H9 (cell line): ENCODE data around the gene FBXL7. TPM values are rescaled to one million over a fixed set of nuclear protein-coding genes. Genes with fewer than 3 reads are reported as not detected.

ENCODE experiments used
- DNase-seq: peaks from one replicate; pipeline ENCODE4 v3.0.0-alpha.2; 2017
- H2AFZ ChIP-seq: one replicate; pipeline ENCODE4 v1.6.1; 2013; ENCODE audit warnings: mild to moderate bottlenecking, low read length, control low read depth, moderate library complexity
- H2AK5ac ChIP-seq: 2 replicates; pipeline ENCODE4 v1.6.1; 2013; ENCODE audit warnings: low read length, control low read depth, mixed read lengths; ENCODE audit not compliant: insufficient read length
- H2BK120ac ChIP-seq: one replicate; pipeline ENCODE4 v1.6.1; 2013; ENCODE audit warnings: low read depth, mild to moderate bottlenecking, low read length, control low read depth, inconsistent platforms; ENCODE audit not compliant: poor library complexity, severe bottlenecking
- H2BK12ac ChIP-seq: 2 replicates; pipeline ENCODE4 v1.6.1; 2013; ENCODE audit warnings: low read length, control low read depth, mixed read lengths, low read depth; ENCODE audit not compliant: insufficient read length
- H2BK15ac ChIP-seq: 2 replicates; pipeline ENCODE4 v1.6.1; 2013; ENCODE audit warnings: low read depth, low read length, control low read depth
- H2BK20ac ChIP-seq: one replicate; pipeline ENCODE4 v1.6.1; 2013; ENCODE audit warnings: low read depth, mild to moderate bottlenecking, low read length, control low read depth, inconsistent platforms; ENCODE audit not compliant: poor library complexity, severe bottlenecking
- H2BK5ac ChIP-seq: 2 replicates; pipeline ENCODE4 v1.6.1; 2013; ENCODE audit warnings: low read length, control low read depth, mixed read lengths; ENCODE audit not compliant: insufficient read length
- H3K14ac ChIP-seq: 2 replicates; pipeline ENCODE4 v1.6.1; 2013; ENCODE audit warnings: low read length, control low read depth; ENCODE audit not compliant: insufficient read depth
- H3K18ac ChIP-seq: 2 replicates; pipeline ENCODE4 v1.6.1; 2013; ENCODE audit warnings: low read depth, mild to moderate bottlenecking, mixed read lengths, low read length, control low read depth; ENCODE audit not compliant: insufficient read length
- H3K23ac ChIP-seq: 2 replicates; pipeline ENCODE4 v1.6.1; 2013; ENCODE audit warnings: low read length, control low read depth, mixed read lengths, low read depth; ENCODE audit not compliant: insufficient read length
- H3K23me2 ChIP-seq: 2 replicates; pipeline ENCODE4 v1.6.1; 2013; ENCODE audit warnings: low read depth, mild to moderate bottlenecking, mixed read lengths, low read length, control low read depth; ENCODE audit not compliant: insufficient read length, poor library complexity, severe bottlenecking
- H3K27ac ChIP-seq: 2 replicates; pipeline ENCODE4 v1.5.1; 2013; ENCODE audit warnings: low read length, control low read depth, mixed read lengths, low read depth; ENCODE audit not compliant: insufficient read length
- H3K27me3 ChIP-seq: 2 replicates; pipeline ENCODE4 v1.6.1; 2013; ENCODE audit warnings: low read length, control low read depth, inconsistent platforms; ENCODE audit not compliant: insufficient read depth
- H3K4ac ChIP-seq: 2 replicates; pipeline ENCODE4 v1.6.1; 2013; ENCODE audit warnings: low read depth, mild to moderate bottlenecking, control low read depth, inconsistent platforms, low read length, moderate library complexity
- H3K4me1 ChIP-seq: 2 replicates; pipeline ENCODE4 v1.6.1; 2013; ENCODE audit warnings: low read length, control low read depth, inconsistent platforms; ENCODE audit not compliant: insufficient read depth
- H3K4me2 ChIP-seq: 2 replicates; pipeline ENCODE4 v1.6.1; 2013; ENCODE audit warnings: low read length, control low read depth, mixed read lengths; ENCODE audit not compliant: insufficient read length, insufficient read depth
- H3K56ac ChIP-seq: 2 replicates; pipeline ENCODE4 v1.6.1; 2013; ENCODE audit warnings: low read depth, mild to moderate bottlenecking, mixed read lengths, low read length, control low read depth; ENCODE audit not compliant: insufficient read length
- H3K79me1 ChIP-seq: 2 replicates; pipeline ENCODE4 v1.6.1; 2013; ENCODE audit warnings: low read depth, mild to moderate bottlenecking, moderate library complexity, low read length, control low read depth, inconsistent platforms; ENCODE audit not compliant: insufficient read depth, poor library complexity, severe bottlenecking
- H3K79me2 ChIP-seq: 2 replicates; pipeline ENCODE4 v1.6.1; 2013; ENCODE audit warnings: low read length, control low read depth, inconsistent platforms; ENCODE audit not compliant: insufficient read depth
- H3K9ac ChIP-seq: 2 replicates; pipeline ENCODE4 v1.6.1; 2013; ENCODE audit warnings: low read length, control low read depth, mixed read lengths; ENCODE audit not compliant: insufficient read length; ENCODE audit errors: extremely low read depth
- H3K9me3 ChIP-seq: one replicate; pipeline ENCODE4 v1.6.1; 2013; ENCODE audit warnings: low read depth, low read length, inconsistent platforms; ENCODE audit not compliant: control insufficient read depth
- H3T11ph ChIP-seq: one replicate; pipeline ENCODE4 v1.6.1; 2013; ENCODE audit warnings: mild to moderate bottlenecking, low read length, control low read depth, inconsistent platforms
- H4K20me1 ChIP-seq: one replicate; pipeline ENCODE4 v1.6.1; 2013; ENCODE audit not compliant: control insufficient read depth, insufficient read length, insufficient read depth
- H4K5ac ChIP-seq: 2 replicates; pipeline ENCODE4 v1.6.1; 2013; ENCODE audit warnings: low read depth, mild to moderate bottlenecking, mixed read lengths, low read length, control low read depth; ENCODE audit not compliant: insufficient read length
- H4K8ac ChIP-seq: replicated peaks from 2 replicates; pipeline ENCODE4 v1.6.1; 2013; ENCODE audit warnings: low read length, control low read depth, mixed read lengths, low read depth; ENCODE audit not compliant: insufficient read length
- H4K91ac ChIP-seq: 2 replicates; pipeline ENCODE4 v1.6.1; 2013; ENCODE audit warnings: low read depth, mild to moderate bottlenecking, moderate library complexity, mixed read lengths, low read length, control low read depth; ENCODE audit not compliant: insufficient read length
- H3K27ac Mint-ChIP-seq, 3 experiments: 2 replicates in 2 of 3; 3 replicates in 1 of 3; pipeline ENCODE4 v1.8.0; 2020 to 2021; ENCODE audit warnings: mixed read lengths in 3 of 3, mild to moderate bottlenecking in 1 of 3, moderate library complexity in 1 of 3
- H3K27me3 Mint-ChIP-seq: 2 replicates; pipeline ENCODE4 v1.8.0; 2021; ENCODE audit warnings: low read depth, mild to moderate bottlenecking, moderate library complexity, mixed read lengths
- H3K36me3 Mint-ChIP-seq, 3 experiments: 2 replicates in 2 of 3; 3 replicates in 1 of 3; pipeline ENCODE4 v1.8.0; 2020 to 2021; ENCODE audit warnings: low read depth in 3 of 3, mixed read lengths in 3 of 3; ENCODE audit not compliant: insufficient read depth in 1 of 3
- H3K4me1 Mint-ChIP-seq, 2 experiments: 2 replicates each; pipeline ENCODE4 v1.8.0; 2020; ENCODE audit warnings: mixed read lengths in 2 of 2
- H3K4me3 Mint-ChIP-seq, 2 experiments: 2 replicates in 1 of 2; 3 replicates in 1 of 2; pipeline ENCODE4 v1.8.0; 2020 to 2021; ENCODE audit warnings: mild to moderate bottlenecking in 2 of 2, mixed read lengths in 2 of 2, moderate library complexity in 1 of 2
- H3K9me3 Mint-ChIP-seq, 2 experiments: 2 replicates in 1 of 2; 3 replicates in 1 of 2; pipeline ENCODE4 v1.8.0; 2020; ENCODE audit warnings: mild to moderate bottlenecking in 2 of 2, mixed read lengths in 2 of 2, moderate library complexity in 1 of 2
- WGBS: extraction: QIAGEN DNeasy Blood & Tissue Kit; methylation state at CpG from one replicate; pipeline ENCODE4 v1.1.7; 2013; ENCODE audit warnings: missing lambda C conversion rate, low lambda C conversion rate, mixed read lengths; ENCODE audit not compliant: insufficient read length; ENCODE audit errors: extremely low coverage; 5-methylcytosine and 5-hydroxymethylcytosine counted together
- total RNA-seq: library from RNA; stranded (reverse); gene quantifications from 2 replicates; pipeline ENCODE4 v1.2.1, GENCODE V29; 2021
- TF ChIP-seq, protein P1 (sequence below): fragments of 200-600 bp; sonication (generic); conservative IDR thresholded peaks from 3 replicates; pipeline ENCODE4 v1.8.0; 2021; ENCODE audit warnings: antibody characterized with exemption, mild to moderate bottlenecking

Gene FBXL7
- total RNA-seq, 1 experiment from 2014 or later, result 14.6 TPM

DNA sequence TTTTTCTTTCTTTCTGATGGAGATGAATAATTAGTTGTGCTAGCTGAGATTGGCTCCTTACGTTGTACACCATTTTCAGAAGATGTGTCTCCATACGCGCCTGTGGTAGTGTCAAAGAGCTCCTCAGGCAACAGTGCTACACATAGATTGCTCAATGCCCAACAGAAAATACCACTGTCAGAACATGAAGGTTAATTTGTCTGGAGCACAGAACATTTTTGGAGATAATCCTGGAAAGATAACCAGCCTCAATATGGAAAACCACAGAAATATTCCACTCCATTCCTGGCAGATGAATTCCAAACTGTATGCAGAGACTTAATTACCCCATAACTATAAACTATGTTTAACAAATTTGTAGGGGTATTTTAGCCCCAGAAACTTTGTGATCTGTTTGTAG lies 446.0 kb downstream of the FBXL7 start:
- H4K20me1 ChIP-seq, result no peaks in the 10 kb centered on the region
- Mint-ChIP-seq H3K4me1 (peaks cover 0 to 4% of the 10 kb centered on the region in 2 experiments; a peak in 2 of 4 replicates), H3K4me3 (no peak overlapping the region), H3K27me3 (no peaks in the 10 kb centered on the region), H3K27ac (no peak overlapping the region; a peak in 1 of 7 replicates), H3K36me3 (peaks cover 7 to 11% (median 7%) of the 10 kb centered on the region in 3 experiments; a peak in 6 of 7 replicates), H3K9me3 (peaks cover 0 to 2% of the 10 kb centered on the region in 2 experiments; a peak in 1 of 5 replicates)
- H4K5ac ChIP-seq, result no peak overlapping the region
- no peak overlapping the region for H2BK120ac ChIP-seq
- H3K56ac ChIP-seq, result no peak overlapping the region
- H3K4ac ChIP-seq, result no peak overlapping the region
- no peak overlapping the region for H3K27ac ChIP-seq
- H3T11ph ChIP-seq, result no peak overlapping the region
- no CpG with 5 or more reads among the region's 3 CpGs for WGBS
- TF ChIP-seq, protein P1, sequence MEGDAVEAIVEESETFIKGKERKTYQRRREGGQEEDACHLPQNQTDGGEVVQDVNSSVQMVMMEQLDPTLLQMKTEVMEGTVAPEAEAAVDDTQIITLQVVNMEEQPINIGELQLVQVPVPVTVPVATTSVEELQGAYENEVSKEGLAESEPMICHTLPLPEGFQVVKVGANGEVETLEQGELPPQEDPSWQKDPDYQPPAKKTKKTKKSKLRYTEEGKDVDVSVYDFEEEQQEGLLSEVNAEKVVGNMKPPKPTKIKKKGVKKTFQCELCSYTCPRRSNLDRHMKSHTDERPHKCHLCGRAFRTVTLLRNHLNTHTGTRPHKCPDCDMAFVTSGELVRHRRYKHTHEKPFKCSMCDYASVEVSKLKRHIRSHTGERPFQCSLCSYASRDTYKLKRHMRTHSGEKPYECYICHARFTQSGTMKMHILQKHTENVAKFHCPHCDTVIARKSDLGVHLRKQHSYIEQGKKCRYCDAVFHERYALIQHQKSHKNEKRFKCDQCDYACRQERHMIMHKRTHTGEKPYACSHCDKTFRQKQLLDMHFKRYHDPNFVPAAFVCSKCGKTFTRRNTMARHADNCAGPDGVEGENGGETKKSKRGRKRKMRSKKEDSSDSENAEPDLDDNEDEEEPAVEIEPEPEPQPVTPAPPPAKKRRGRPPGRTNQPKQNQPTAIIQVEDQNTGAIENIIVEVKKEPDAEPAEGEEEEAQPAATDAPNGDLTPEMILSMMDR, result no peak
- no peak overlapping the region for H2BK20ac ChIP-seq
- H2BK12ac ChIP-seq, result no peak overlapping the region
- H2BK5ac ChIP-seq, result no peak overlapping the region
- H3K23ac ChIP-seq, result no peak overlapping the region
- no peaks in the 10 kb centered on the region for H3K79me2 ChIP-seq
- H3K23me2 ChIP-seq, result no peaks in the 10 kb centered on the region
- no peak for DNase-seq
- H3K9me3 ChIP-seq, result no peaks in the 10 kb centered on the region
- no peak overlapping the region for H2AFZ ChIP-seq
- no peaks in the 10 kb centered on the region; the same call in 1 of the 2 replicates for H3K4me1 ChIP-seq
- no peak overlapping the region for H3K9ac ChIP-seq
- no peak overlapping the region for H3K4me2 ChIP-seq
- no peak overlapping the region for H3K14ac ChIP-seq
- no peak overlapping the region for H3K18ac ChIP-seq
- H3K27me3 ChIP-seq, result no peaks in the 10 kb centered on the region
- H2AK5ac ChIP-seq, result no peak overlapping the region
- no peak overlapping the region for H2BK15ac ChIP-seq
- H4K8ac ChIP-seq, result no peak overlapping the region
- no peak overlapping the region for H4K91ac ChIP-seq
- H3K79me1 ChIP-seq, result no peaks in the 10 kb centered on the region
